ENCODE data around the gene GRM8. TPM values are rescaled to one million over a fixed set of nuclear protein-coding genes. Genes with fewer than 3 reads are reported as not detected.
A peak's percentile ranks its signal among the peaks of the same experiment; 100 is the strongest.

Gene GRM8
- total RNA-seq, 4 donors from 2014 or later = 1.0 to 5.0 TPM; not detected in 2

- TF ChIP-seq POLR2A (IDR thresholded peaks at IDR 0.05) (no peak), CTCF (IDR thresholded peaks at IDR 0.05) (no peak)
- peak in 2 of 3 donors; percentile 56 to 60 for DNase-seq
- no peaks in the 10 kb centered on the region for H3K4me1 ChIP-seq
Observed at GRCh38 chr7:126700807-126701604, 551.7 kb downstream of the GRM8 start.

GRCh38 chr7:126699707-126700106, 553.0 kb downstream of the GRM8 start:
- H3K27ac ChIP-seq = no peak overlapping the region
- no peaks in the 10 kb centered on the region for H3K27me3 ChIP-seq
- TF ChIP-seq POLR2A (IDR thresholded peaks at IDR 0.05) = no peak
- TF ChIP-seq CTCF (IDR thresholded peaks at IDR 0.05) = no peak
- H3K9me3 ChIP-seq = no peaks in the 10 kb centered on the region
- H3K36me3 ChIP-seq = no peaks in the 10 kb centered on the region
- no peaks in the 10 kb centered on the region for H3K4me1 ChIP-seq
- DNase-seq = no peak
- H3K4me3 ChIP-seq = no peak overlapping the region

More at GRCh38 chr7:126700807-126701604, 551.7 kb downstream of the GRM8 start:
- Histone ChIP-seq H3K27me3 (no peaks in the 10 kb centered on the region), H3K4me3 (no peak overlapping the region), H3K36me3 (no peaks in the 10 kb centered on the region), H3K9me3 (no peaks in the 10 kb centered on the region), H3K27ac (no peak overlapping the region)

- TF ChIP-seq CTCF (IDR thresholded peaks at IDR 0.05) (no peak), POLR2A (IDR thresholded peaks at IDR 0.05) (no peak)
- no peaks in the 10 kb centered on the region for H3K9me3 ChIP-seq
- no peak for DNase-seq
Observed at GRCh38 chr7:126698909-126699308, 553.8 kb downstream of the GRM8 start.

GRCh38 chr7:126698446-126698845, 554.3 kb downstream of the GRM8 start:
- H3K9me3 ChIP-seq = no peaks in the 10 kb centered on the region
- no peaks in the 10 kb centered on the region for H3K36me3 ChIP-seq
- no peak for DNase-seq
- no peaks in the 10 kb centered on the region for H3K27me3 ChIP-seq
- H3K4me1 ChIP-seq = no peaks in the 10 kb centered on the region
- no peak overlapping the region for H3K27ac ChIP-seq
- TF ChIP-seq CTCF (IDR thresholded peaks at IDR 0.05) (no peak), POLR2A (IDR thresholded peaks at IDR 0.05) (no peak)
- no peak overlapping the region for H3K4me3 ChIP-seq

More at GRCh38 chr7:126698909-126699308, 553.8 kb downstream of the GRM8 start:
- H3K4me3 ChIP-seq = no peak overlapping the region
- no peak overlapping the region for H3K27ac ChIP-seq
- no peaks in the 10 kb centered on the region for H3K27me3 ChIP-seq
- no peaks in the 10 kb centered on the region for H3K4me1 ChIP-seq
- H3K36me3 ChIP-seq = no peaks in the 10 kb centered on the region

GRCh38 chr7:126696256-126697038, 556.3 kb downstream of the GRM8 start:
- TF ChIP-seq POLR2A (IDR thresholded peaks at IDR 0.05) (no peak), CTCF (IDR thresholded peaks at IDR 0.05) (no peak)
- Histone ChIP-seq H3K27ac (no peak overlapping the region), H3K27me3 (no peaks in the 10 kb centered on the region), H3K4me3 (no peak overlapping the region), H3K36me3 (no peaks in the 10 kb centered on the region), H3K9me3 (no peaks in the 10 kb centered on the region), H3K4me1 (no peaks in the 10 kb centered on the region)
- DNase-seq = no peak
